Renal pelvis (tissue), 4 donors: ENCODE results near the gene FARP1. TPM values are rescaled to one million over a fixed set of nuclear protein-coding genes. Genes with fewer than 3 reads are reported as not detected.

Source experiments
- DNase-seq: peaks from one replicate; pipeline ENCODE4 v3.0.0-alpha.2; 2013
- polyA plus RNA-seq, 3 donors: library from polyadenylated mRNA; unstranded; fragments of 120-200 nt; gene quantifications; one replicate each; pipeline ENCODE4 v1.2.1, GENCODE V29; 2013; ENCODE audit not compliant: insufficient read length in 3 of 3

Gene FARP1
- polyA plus RNA-seq, 3 donors: 249 to 303 (median 268) TPM

- no peak for DNase-seq
Observed at GRCh38 chr13:98496479-98496791, 353.5 kb downstream of the FARP1 start.

- DNase-seq: no peak
Observed at GRCh38 chr13:98496966-98497365, 354.1 kb downstream of the FARP1 start.

- DNase-seq: no peak
Observed at GRCh38 chr13:98500963-98501421, 358.1 kb downstream of the FARP1 start.

- no peak for DNase-seq
Observed at GRCh38 chr13:98503175-98504028, 360.5 kb downstream of the FARP1 start.

DNA sequence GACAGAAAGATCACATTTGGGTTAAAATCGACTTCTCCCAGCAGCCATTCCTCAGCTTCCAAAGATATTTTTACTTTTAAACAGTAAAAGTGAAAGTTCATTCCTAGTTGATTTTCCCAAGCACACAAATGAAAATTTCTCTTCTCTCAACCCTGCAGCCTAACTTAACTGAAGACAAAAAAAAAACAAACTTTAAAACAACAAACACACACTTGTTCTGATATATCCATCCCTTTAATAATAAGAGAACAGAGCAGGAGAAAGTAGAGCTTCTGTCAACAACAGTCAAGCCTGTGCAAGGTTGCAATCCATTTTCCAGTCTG, 361.1 kb downstream of the FARP1 start:
- no peak for DNase-seq

DNA sequence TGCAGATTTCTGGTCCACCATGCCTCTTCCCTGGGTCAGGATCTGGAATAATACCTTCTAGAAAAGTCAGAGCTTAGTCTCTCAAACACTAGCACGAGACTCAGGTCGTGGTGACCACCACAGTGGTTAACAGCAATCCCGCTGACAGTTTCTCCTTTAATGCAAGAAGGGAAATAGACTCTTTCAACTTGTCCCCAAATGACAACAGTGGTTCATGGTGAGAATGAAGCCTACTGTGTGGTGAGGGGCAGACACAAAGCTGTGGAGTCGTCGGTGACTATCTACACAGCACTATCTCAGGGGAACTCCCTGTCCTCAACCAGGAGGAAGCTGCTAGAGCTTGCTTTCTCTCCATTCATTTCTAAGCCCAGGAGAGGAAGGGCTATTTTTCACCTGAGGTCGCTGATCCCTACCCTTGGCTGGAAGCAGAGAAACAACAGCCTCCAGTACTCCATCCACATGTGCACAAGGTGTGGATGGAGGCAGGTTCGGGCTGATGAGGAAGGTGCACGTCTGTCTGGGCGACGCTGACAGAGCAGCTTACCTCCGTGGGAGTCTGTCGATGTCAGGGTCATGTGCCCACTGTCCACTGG, 361.6 kb downstream of the FARP1 start:
- no peak for DNase-seq

Other genes with a start within 250 kb of the FARP1 start
- 100 to 1,000 TPM; 166 to 182 (median 170) TPM for gene IPO5, start 189.4 kb upstream of the FARP1 start, polyA plus RNA-seq
- gene RNF113B, start 34.2 kb downstream of the FARP1 start, polyA plus RNA-seq: under 1 TPM in 2 of 3 donors, not detected in 1; 0.06 to 0.13 TPM